ENCODE data around the gene ETF1. TPM values are rescaled to one million over a fixed set of nuclear protein-coding genes. Genes with fewer than 3 reads are reported as not detected.

ETF1 gene
- total RNA-seq, 2 donors from 2014 or later: 81.5 to 96.2 TPM

GRCh38 chr5:138536215-138536614 is 6.8 kb downstream of the ETF1 start:
- Histone ChIP-seq H3K9ac (ENCODE audit: low read depth in 2 of 2, low read length in 2 of 2) (no peak overlapping the region), H3K4me1 (peaks cover under 1% of the 10 kb centered on the region), H3K9me3 (no peaks in the 10 kb centered on the region), H3K4me3 (no peak overlapping the region), H3K36me3 (no peaks in the 10 kb centered on the region), H3K27ac (no peak overlapping the region), H3K27me3 (no peaks in the 10 kb centered on the region)
- intact Hi-C loops (cut with DNase I): no loop called here
- no peak for TF ChIP-seq CTCF (IDR thresholded peaks at IDR 0.05)
- no peak for DNase-seq

- no peak overlapping the region for H3K27ac ChIP-seq
- no peaks in the 10 kb centered on the region for H3K36me3 ChIP-seq
- H3K4me3 ChIP-seq: no peak overlapping the region
- intact Hi-C loops (cut with DNase I): no loop called here
- H3K27me3 ChIP-seq: no peaks in the 10 kb centered on the region
- TF ChIP-seq CTCF (IDR thresholded peaks at IDR 0.05): no peak
- H3K4me1 ChIP-seq: no peaks in the 10 kb centered on the region
- H3K9me3 ChIP-seq: no peaks in the 10 kb centered on the region
- DNase-seq: no peak
- H3K9ac ChIP-seq (ENCODE audit: low read depth in 2 of 2, low read length in 2 of 2): no peak overlapping the region
Measured at GRCh38 chr5:138533973-138534941, 8.8 kb downstream of the ETF1 start.

GRCh38 chr5:138529812-138530211 is 13.2 kb downstream of the ETF1 start:
- H3K9me3 ChIP-seq: no peaks in the 10 kb centered on the region
- no peaks in the 10 kb centered on the region for H3K27me3 ChIP-seq
- no peak for DNase-seq
- no peak for TF ChIP-seq CTCF (IDR thresholded peaks at IDR 0.05)
- H3K4me1 ChIP-seq: no peaks in the 10 kb centered on the region
- no peak overlapping the region for H3K9ac ChIP-seq (ENCODE audit: low read depth in 2 of 2, low read length in 2 of 2)
- no peaks in the 10 kb centered on the region for H3K36me3 ChIP-seq
- no peak overlapping the region for H3K4me3 ChIP-seq
- H3K27ac ChIP-seq: no peak overlapping the region
- intact Hi-C loops (cut with DNase I): no loop called here

- H3K9ac ChIP-seq (ENCODE audit: low read depth in 2 of 2, low read length in 2 of 2): no peak overlapping the region
Measured at GRCh38 chr5:138528744-138529469, 14.1 kb downstream of the ETF1 start.

More at GRCh38 chr5:138528744-138529469, 14.1 kb downstream of the ETF1 start:
- no peak overlapping the region for H3K27ac ChIP-seq
- no peak for TF ChIP-seq CTCF (IDR thresholded peaks at IDR 0.05)
- H3K27me3 ChIP-seq: no peaks in the 10 kb centered on the region
- no peaks in the 10 kb centered on the region for H3K4me1 ChIP-seq
- no peaks in the 10 kb centered on the region for H3K9me3 ChIP-seq
- intact Hi-C loops (cut with DNase I): no loop called here
- no peak for DNase-seq
- H3K36me3 ChIP-seq: no peaks in the 10 kb centered on the region
- H3K4me3 ChIP-seq: no peak overlapping the region
